HUES48 (cell line): ENCODE results near the gene CTPS1.

ENCODE experiments used
- H3K27ac ChIP-seq: one replicate; pipeline ENCODE4 v1.7.0; 2013; ENCODE audit warnings: low read depth, low read length, inconsistent platforms
- H3K27me3 ChIP-seq: 2 replicates; pipeline ENCODE4 v1.6.1; 2013; ENCODE audit warnings: mild to moderate bottlenecking, low read length; ENCODE audit not compliant: control insufficient read depth, insufficient read depth
- H3K36me3 ChIP-seq: 2 replicates; pipeline ENCODE4 v1.6.1; 2013; ENCODE audit warnings: low read length; ENCODE audit not compliant: control insufficient read depth, insufficient read depth
- H3K4me1 ChIP-seq: 2 replicates; pipeline ENCODE4 v1.6.1; 2013; ENCODE audit warnings: mild to moderate bottlenecking, low read length; ENCODE audit not compliant: control insufficient read depth, insufficient read depth
- H3K4me3 ChIP-seq: 2 replicates; pipeline ENCODE4 v1.5.1; 2013; ENCODE audit warnings: mild to moderate bottlenecking, low read depth, low read length
- H3K9ac ChIP-seq: 2 replicates; pipeline ENCODE4 v1.6.1; 2013; ENCODE audit warnings: mild to moderate bottlenecking, low read depth, low read length, moderate library complexity
- H3K9me3 ChIP-seq: 2 replicates; pipeline ENCODE4 v1.6.1; 2013; ENCODE audit warnings: low read length; ENCODE audit not compliant: control insufficient read depth, insufficient read depth

CTPS1 gene

DNA sequence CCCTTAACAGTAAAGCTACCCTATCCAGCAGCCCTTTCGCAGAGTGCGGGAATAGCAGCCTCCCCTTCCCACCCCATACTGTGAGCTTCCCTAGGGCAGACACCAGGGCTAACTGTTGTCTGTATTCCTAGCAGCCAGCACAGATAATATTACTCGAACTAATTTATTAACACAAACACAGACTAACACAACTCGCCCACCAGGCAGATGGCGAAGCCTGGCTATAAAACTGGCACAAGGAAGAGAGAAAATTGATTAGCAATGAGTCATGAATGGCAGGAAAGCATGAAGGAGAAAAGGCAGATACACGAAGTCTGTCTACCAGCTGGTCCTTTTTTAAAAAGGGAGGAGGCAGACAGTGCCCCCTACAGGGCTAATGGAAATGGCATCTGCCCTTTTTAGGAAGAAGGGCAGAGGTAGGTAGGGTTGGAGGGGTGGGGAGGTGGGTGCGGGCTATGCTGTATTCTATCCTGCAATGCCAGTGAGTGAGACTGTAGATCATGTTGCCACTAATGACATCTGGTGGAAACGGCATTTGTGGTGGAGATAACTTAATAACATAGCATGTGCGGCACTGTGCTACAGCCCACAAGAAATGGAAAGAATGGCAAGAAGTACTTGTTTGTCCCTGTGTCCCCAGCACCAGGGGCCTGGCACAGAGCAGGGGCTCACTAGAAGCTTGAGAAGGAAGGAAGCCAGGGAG lies 30.6 kb upstream of the CTPS1 start:
- H3K4me1 ChIP-seq, result peaks cover 6% of the 10 kb centered on the region
- H3K4me3 ChIP-seq, result peak overlapping the region; percentile 27; the same call in 1 of the 2 replicates
- no peaks in the 10 kb centered on the region for H3K9me3 ChIP-seq
- no peak overlapping the region for H3K9ac ChIP-seq
- no peak overlapping the region for H3K27ac ChIP-seq
- H3K36me3 ChIP-seq, result no peaks in the 10 kb centered on the region
- H3K27me3 ChIP-seq, result peaks cover 6% of the 10 kb centered on the region; the same call in 1 of the 2 replicates

DNA sequence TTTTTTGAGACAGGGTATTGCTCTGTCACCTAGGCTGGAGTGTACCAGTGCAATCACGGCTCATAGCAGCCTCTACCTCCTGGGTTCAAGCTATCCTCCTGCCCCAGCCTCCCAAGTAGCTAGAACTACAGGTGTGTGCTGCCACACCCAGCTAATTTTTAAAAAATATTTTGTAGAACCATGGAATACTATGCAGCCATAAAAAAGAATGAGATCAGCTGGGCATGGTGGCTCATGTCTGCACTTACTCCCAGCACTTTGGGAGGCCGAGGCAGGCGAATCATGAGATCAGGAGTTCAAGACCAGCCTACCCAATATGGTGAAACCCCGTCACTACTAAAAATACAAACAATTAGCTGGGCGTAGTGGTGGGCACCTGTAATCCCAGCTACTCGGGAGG lies 29.9 kb upstream of the CTPS1 start:
- no peak overlapping the region for H3K4me3 ChIP-seq
- no peak overlapping the region for H3K9ac ChIP-seq
- no peaks in the 10 kb centered on the region for H3K36me3 ChIP-seq
- H3K4me1 ChIP-seq, result peaks cover 8% of the 10 kb centered on the region
- no peak overlapping the region for H3K27ac ChIP-seq
- no peaks in the 10 kb centered on the region for H3K9me3 ChIP-seq
- peaks cover 6% of the 10 kb centered on the region; the same call in 1 of the 2 replicates for H3K27me3 ChIP-seq

DNA sequence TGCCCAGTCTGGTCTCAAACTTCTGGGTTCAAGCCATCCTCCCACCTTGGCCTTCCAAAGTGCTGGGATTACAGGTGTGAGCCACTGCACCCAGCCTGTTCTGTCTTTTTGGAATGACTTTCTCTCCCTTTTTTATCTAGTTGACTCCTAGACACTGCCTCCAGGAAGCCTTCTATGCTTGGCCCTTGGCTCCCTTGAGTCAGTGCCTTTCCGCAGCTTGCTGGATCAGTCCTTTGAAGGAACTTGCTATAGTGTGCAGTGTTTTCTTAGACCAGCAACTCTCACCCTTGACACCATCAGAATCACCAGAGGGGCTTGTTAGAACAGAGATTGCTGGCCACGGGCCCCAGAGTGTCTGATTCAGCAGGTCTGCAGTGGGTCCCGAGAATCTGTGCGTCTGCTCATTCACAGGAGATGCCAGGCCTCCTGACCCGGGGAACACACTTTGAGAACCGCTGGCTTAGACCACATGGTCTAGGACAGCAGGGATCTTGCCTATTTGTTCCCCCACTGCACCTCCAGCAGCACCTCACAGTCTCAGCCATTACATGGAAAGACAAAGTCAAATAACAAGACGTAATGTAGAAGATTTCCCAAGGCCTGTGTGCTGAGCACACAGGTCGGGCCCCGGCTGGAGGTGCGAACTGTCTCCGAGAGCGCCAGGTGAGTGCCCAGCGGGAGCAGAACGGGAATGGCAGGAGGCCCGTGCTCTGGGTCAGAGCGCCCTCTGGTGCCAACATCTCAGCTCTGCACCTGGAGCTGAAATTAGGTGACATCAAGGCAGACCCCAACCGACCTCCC lies 27.4 kb upstream of the CTPS1 start:
- Histone ChIP-seq H3K4me3 (no peak overlapping the region), H3K9ac (no peak overlapping the region), H3K27me3 (peaks cover 6% of the 10 kb centered on the region; the same call in 1 of the 2 replicates), H3K4me1 (peaks cover 8% of the 10 kb centered on the region), H3K9me3 (no peaks in the 10 kb centered on the region), H3K27ac (no peak overlapping the region), H3K36me3 (no peaks in the 10 kb centered on the region)

DNA sequence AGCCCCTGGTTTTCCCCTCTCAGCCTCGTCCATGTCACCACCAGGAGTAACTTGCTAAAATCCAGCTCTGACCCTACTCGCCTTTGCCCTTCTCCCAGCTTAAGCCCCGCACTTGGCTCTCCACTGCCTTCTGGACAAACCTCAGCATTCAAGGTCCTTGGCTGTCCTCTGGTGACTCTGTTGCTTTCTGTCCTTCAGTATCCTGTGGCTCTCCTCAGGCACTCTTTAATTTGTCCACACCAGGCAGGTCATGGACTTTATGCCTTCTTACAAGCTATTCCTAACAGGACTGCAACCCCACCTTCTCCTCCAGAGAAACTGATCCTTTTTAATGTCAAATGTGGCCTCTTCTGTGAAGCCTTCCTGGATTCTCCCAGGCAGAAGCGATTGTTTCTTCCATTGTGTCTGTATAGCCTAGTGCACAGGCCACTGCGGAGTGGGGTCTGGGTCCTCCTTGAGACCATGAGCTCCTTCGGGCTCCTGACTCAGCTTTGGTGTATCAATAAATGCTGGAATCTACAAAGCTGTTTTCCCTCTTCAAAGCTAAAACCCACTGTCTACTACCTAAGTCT lies 26.7 kb upstream of the CTPS1 start:
- Histone ChIP-seq H3K9me3 (no peaks in the 10 kb centered on the region), H3K36me3 (no peaks in the 10 kb centered on the region), H3K27ac (no peak overlapping the region), H3K4me1 (peaks cover 8% of the 10 kb centered on the region), H3K27me3 (peaks cover 6% of the 10 kb centered on the region; the same call in 1 of the 2 replicates), H3K9ac (no peak overlapping the region), H3K4me3 (no peak overlapping the region)

DNA sequence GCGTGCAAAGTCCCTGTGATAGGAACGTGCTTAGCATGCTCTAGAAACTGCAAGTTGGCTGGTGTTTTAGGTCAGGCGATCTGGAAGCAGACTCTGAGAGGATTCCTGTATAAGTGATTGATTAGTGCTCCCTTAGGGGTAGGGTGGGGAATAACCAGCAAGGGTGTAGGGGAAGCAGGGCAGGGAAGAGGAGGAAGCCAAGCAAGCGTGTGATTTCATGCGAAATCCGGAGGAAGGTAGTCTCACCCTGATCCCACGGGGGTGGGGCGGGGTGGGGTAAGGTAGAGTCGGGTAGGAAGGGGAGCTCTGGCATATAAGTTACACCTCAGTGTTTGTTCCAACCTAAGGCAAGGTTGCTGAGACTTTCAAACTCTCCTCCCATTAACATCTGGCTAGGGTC lies 24.9 kb upstream of the CTPS1 start:
- H3K27ac ChIP-seq, result no peak overlapping the region
- H3K9ac ChIP-seq, result no peak overlapping the region
- no peaks in the 10 kb centered on the region for H3K9me3 ChIP-seq
- H3K4me1 ChIP-seq, result peaks cover 3% of the 10 kb centered on the region; the same call in 1 of the 2 replicates
- no peak overlapping the region for H3K4me3 ChIP-seq
- no peaks in the 10 kb centered on the region for H3K36me3 ChIP-seq
- peaks cover 6% of the 10 kb centered on the region; the same call in 1 of the 2 replicates for H3K27me3 ChIP-seq

DNA sequence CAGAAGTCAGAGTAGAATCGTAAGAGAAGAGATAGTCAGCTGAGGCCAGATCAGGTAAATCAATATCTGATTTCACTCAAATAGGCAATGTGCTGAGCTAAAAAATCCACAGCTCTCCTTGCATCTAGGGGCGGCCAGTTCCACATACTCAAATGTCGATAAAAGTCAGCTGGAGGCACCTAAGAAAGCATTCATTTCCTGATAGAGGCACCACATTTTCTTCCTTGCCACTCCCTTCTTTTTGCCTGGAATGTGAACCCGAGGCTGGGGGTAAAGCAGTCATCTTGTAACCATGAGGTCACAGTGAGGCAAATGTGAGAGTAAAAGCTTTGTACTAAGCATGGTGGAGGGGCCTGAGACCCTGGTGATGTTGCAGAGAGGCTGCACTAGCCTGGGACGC lies 24.2 kb upstream of the CTPS1 start:
- H3K36me3 ChIP-seq, result no peaks in the 10 kb centered on the region
- H3K4me1 ChIP-seq, result peaks cover 3% of the 10 kb centered on the region; the same call in 1 of the 2 replicates
- no peak overlapping the region for H3K27ac ChIP-seq

DNA sequence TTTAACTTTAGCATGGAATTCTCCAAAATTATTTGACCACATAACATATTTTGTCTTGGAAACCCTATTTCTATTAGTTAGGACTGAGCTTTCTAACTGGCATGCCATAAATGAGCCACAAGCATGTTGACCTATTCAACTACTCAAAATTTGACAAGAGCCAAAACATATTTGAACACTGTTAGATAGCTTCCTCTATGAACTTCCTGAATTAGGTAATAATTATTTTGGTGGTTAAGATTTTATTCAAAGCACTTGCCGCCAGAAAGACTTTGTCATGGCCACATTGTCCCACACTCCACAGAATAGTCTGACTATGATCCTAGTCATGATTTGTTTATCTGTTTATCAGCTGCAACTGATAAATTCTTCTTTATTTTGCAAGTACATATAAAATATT lies 23.1 kb upstream of the CTPS1 start:
- no peak overlapping the region for H3K9ac ChIP-seq
- peaks cover 3% of the 10 kb centered on the region; the same call in 1 of the 2 replicates for H3K4me1 ChIP-seq
- no peak overlapping the region for H3K27ac ChIP-seq
- no peaks in the 10 kb centered on the region for H3K9me3 ChIP-seq
- peaks cover 6% of the 10 kb centered on the region; the same call in 1 of the 2 replicates for H3K27me3 ChIP-seq
- H3K36me3 ChIP-seq, result no peaks in the 10 kb centered on the region
- H3K4me3 ChIP-seq, result no peak overlapping the region

More for the DNA sequence above, 24.2 kb upstream of the CTPS1 start:
- H3K27me3 ChIP-seq, result peaks cover 6% of the 10 kb centered on the region; the same call in 1 of the 2 replicates
- no peaks in the 10 kb centered on the region for H3K9me3 ChIP-seq
- H3K4me3 ChIP-seq, result no peak overlapping the region
- no peak overlapping the region for H3K9ac ChIP-seq

DNA sequence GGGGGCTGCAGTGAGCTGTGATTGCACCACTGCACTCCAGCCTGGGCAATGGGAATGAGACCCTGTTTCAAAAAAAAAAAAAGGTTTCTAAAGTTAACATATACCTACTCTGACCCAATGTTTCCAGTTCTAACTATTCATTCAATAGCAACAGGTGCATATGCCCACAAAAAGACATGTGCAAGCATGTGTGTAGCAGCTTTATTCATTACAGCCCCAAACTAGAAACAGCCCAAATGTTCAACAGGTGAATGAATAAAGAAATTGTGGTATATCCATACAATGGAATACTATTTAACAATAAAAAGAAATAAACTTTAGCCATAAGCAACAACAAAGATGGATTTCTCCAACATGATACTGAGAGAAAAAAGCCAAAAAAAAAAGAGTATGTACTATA lies 21.3 kb upstream of the CTPS1 start:
- no peak overlapping the region for H3K4me3 ChIP-seq
- H3K27ac ChIP-seq, result no peak overlapping the region
- H3K27me3 ChIP-seq, result no peaks in the 10 kb centered on the region
- H3K9ac ChIP-seq, result no peak overlapping the region
- H3K4me1 ChIP-seq, result peaks cover 3% of the 10 kb centered on the region; the same call in 1 of the 2 replicates
- H3K36me3 ChIP-seq, result no peaks in the 10 kb centered on the region
- H3K9me3 ChIP-seq, result no peaks in the 10 kb centered on the region

DNA sequence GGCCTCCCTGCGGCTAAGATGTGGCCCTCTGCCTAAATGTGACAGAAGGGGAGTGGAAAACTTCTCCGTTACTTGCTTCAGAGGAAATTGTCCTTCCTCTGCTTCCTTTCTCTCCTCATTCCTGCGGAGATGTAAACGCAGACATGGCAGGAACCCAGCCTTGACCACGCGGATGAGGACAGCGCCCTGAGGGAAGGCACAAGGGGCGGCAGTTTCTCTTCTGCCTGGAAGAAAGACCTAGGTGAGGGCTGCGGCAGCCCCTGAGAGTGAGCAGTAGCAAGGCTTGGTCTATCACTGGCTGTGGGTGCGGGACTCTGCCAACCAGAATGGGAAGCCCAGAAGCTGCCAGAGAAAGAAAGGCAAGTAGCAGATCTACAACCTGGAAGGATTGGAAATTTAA lies 14.0 kb upstream of the CTPS1 start:
- Histone ChIP-seq H3K27me3 (no peaks in the 10 kb centered on the region), H3K4me3 (no peak overlapping the region), H3K9ac (no peak overlapping the region), H3K36me3 (no peaks in the 10 kb centered on the region), H3K27ac (no peak overlapping the region), H3K9me3 (no peaks in the 10 kb centered on the region), H3K4me1 (no peaks in the 10 kb centered on the region)

DNA sequence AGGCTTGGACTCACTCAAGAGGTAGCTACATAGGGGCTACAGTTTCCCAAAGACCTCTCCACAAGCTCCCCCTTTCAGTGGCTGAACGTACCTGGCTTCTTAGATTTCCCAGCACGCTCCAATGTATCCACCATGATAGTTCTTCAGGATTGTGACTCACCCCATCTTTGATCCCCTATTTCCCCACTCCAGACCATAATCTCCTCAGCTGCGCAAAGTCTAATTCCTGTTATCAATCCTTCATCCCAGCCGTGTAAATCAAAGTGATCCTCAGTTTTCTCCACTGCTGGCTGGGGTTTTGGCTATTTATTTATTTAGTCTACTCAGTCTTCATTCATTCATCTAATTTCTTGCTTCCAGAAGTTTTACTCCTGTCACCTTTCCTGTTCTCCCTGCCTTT lies 13.1 kb upstream of the CTPS1 start:
- Histone ChIP-seq H3K4me3 (no peak overlapping the region), H3K9ac (no peak overlapping the region), H3K27me3 (no peaks in the 10 kb centered on the region), H3K9me3 (no peaks in the 10 kb centered on the region), H3K4me1 (no peaks in the 10 kb centered on the region), H3K36me3 (no peaks in the 10 kb centered on the region), H3K27ac (no peak overlapping the region)

DNA sequence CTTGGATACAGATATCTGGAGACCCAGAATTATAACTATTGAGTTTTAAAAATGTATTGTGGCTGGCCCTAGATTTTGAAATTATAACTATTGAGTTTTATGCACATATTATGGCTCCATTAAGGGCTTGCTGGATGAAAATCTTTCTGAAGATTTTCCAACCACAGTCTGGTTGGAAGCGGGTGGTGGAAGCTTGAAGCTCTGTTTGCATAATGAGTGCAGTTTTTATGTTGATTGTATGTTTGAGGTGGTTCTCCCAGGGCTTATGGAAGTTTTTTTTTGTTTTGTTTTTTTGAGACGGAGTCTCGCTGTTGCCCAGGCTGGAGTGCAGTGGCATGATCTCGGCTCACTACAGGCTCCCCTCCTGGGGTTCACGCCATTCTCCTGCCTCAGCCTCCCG lies 10.1 kb upstream of the CTPS1 start:
- H3K27ac ChIP-seq, result no peak overlapping the region
- no peak overlapping the region for H3K9ac ChIP-seq
- no peaks in the 10 kb centered on the region for H3K36me3 ChIP-seq
- no peaks in the 10 kb centered on the region for H3K9me3 ChIP-seq
- H3K4me3 ChIP-seq, result no peak overlapping the region
- H3K27me3 ChIP-seq, result no peaks in the 10 kb centered on the region
- no peaks in the 10 kb centered on the region for H3K4me1 ChIP-seq
